Measurements from ENCODE around the gene MACROD2. TPM values are rescaled to one million over a fixed set of nuclear protein-coding genes. Genes with fewer than 3 reads are reported as not detected.

The MACROD2 gene
- total and polyA plus RNA-seq, 2 of the 4 experiments (the other 2 are of a cell fraction) = not detected

DNA sequence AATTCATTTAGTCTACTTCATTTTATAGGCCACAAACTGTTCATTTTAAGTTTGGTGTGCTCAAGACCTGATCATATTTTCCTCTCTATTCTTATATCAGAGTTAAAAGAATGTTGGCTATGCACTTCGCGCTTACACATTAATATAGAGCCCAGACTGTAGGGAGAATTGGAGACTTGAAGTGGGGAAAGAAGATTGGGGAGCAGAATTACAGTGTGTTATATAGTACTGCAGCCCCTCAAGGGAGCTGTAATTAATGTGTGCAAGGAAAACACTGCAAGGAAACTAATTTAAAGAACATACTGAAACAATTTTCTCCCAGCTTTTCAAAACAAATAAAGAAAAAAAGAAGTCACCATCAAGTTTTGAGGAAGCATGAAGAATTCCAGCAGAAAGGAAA is 914.8 kb downstream of the MACROD2 start:
- Histone ChIP-seq H3K56ac (ENCODE audit: extremely low read depth, insufficient read depth, low read length) (no peak overlapping the region), H3K4me1 (ENCODE audit: control insufficient read depth, insufficient read depth, low read length) (no peaks in the 10 kb centered on the region), H2BK120ac (ENCODE audit: low read depth, low read length) (no peak overlapping the region), H3K27me3 (ENCODE audit: control insufficient read depth, insufficient read depth, low read length) (no peaks in the 10 kb centered on the region), H3K18ac (ENCODE audit: low read depth, low read length) (no peak overlapping the region), H3K4me2 (ENCODE audit: low read depth, low read length) (no peak overlapping the region), H2AK5ac (ENCODE audit: low read depth, low read length) (no peak overlapping the region), H3K27ac (ENCODE audit: insufficient read depth, low read length) (no peak overlapping the region), H3K9me3 (ENCODE audit: control insufficient read depth, insufficient read depth, low read length) (peaks cover 2% of the 10 kb centered on the region; the same call in 1 of the 2 replicates), H3K4me3 (ENCODE audit: insufficient read depth, low read depth, low read length) (no peak overlapping the region), H4K5ac (ENCODE audit: low read depth, low read length) (no peak overlapping the region), H3K79me1 (ENCODE audit: low read depth in 1 of 2, low read length in 2 of 2) (no peaks in the 10 kb centered on the region), H2BK15ac (ENCODE audit: low read depth, low read length) (no peak overlapping the region), H3K9me1 (ENCODE audit: insufficient read depth, low read length) (no peaks in the 10 kb centered on the region), H2AK9ac (replicated peaks; ENCODE audit: low read depth, low read length, poor library complexity) (no peak overlapping the region), H3K9ac (ENCODE audit: low read depth, low read length) (no peak overlapping the region), H3K4ac (ENCODE audit: low read depth, low read length) (no peak overlapping the region), H4K91ac (ENCODE audit: insufficient read depth, low read depth, low read length) (no peak overlapping the region), H4K20me1 (ENCODE audit: insufficient read depth, low read length) (no peaks in the 10 kb centered on the region), H2AFZ (replicated peaks; ENCODE audit: low read length, poor library complexity) (no peak overlapping the region), H3K14ac (replicated peaks; ENCODE audit: low read depth, low read length) (no peak overlapping the region), H2BK20ac (ENCODE audit: low read depth, low read length) (no peak overlapping the region), H3K23ac (ENCODE audit: low read depth, low read length) (no peak overlapping the region), H2BK5ac (ENCODE audit: low read depth, low read length, poor library complexity, severe bottlenecking) (no peak overlapping the region), H3K36me3 (ENCODE audit: control insufficient read depth, insufficient read depth, low read length) (no peaks in the 10 kb centered on the region), H4K8ac (ENCODE audit: low read depth in 2 of 2, low read length in 2 of 2) (no peak overlapping the region)
- no CpG with 5 or more reads among the region's 2 CpGs for WGBS, 2 experiments (ENCODE audit: extremely low coverage in 2 of 2, insufficient read length in 1 of 2)
- DNase-seq (no peak), ATAC-seq (ENCODE audit: low read depth) (no peak)
- ChIA-PET CTCF (no interaction called here), POLR2A (ENCODE audit: unreplicated experiment) (no interaction called here)
- in situ Hi-C loops (cut with MboI; ENCODE audit: low sequenced_read_pairs) (no loop called here), intact Hi-C loops (cut with micrococcal nuclease) (no loop called here), dilution Hi-C loops (cut with HindIII; ENCODE audit: low sequenced_read_pairs, unreplicated experiment) (no loop called here)
- BruUV-seq (replicated peaks) = no TSS peak
- TF ChIP-seq MAZ (IDR thresholded peaks at IDR 0.05; ENCODE audit: borderline replicate concordance, low read depth, low read length) = no peak
- TF ChIP-seq BHLHE40 (IDR thresholded peaks at IDR 0.05; ENCODE audit: low read depth, low read length) = no peak
- no peak for TF ChIP-seq RAD21 (IDR thresholded peaks at IDR 0.05; ENCODE audit: low read length)
- TF ChIP-seq ELK1 (IDR thresholded peaks at IDR 0.05; ENCODE audit: borderline replicate concordance, low read depth, low read length) = no peak

Measured in IMR-90 (cell line).